Esophagus (tissue), 2 donors: Measurements from ENCODE around the gene ZRANB1. TPM values are rescaled to one million over a fixed set of nuclear protein-coding genes. Genes with fewer than 3 reads are reported as not detected.

ENCODE experiments used
- H3K27ac ChIP-seq, 2 donors: one replicate each; pipeline ENCODE4 v1.5.1; 2013; ENCODE audit warnings: low read depth in 2 of 2, mild to moderate bottlenecking in 2 of 2, inconsistent platforms in 1 of 2, low read length in 1 of 2, moderate library complexity in 1 of 2
- H3K27me3 ChIP-seq, 2 donors: one replicate each; pipeline ENCODE4 v1.6.1; 2013; ENCODE audit warnings: low read length in 2 of 2, control low read depth in 1 of 2, mild to moderate bottlenecking in 1 of 2; ENCODE audit not compliant: insufficient read depth in 2 of 2, control insufficient read depth in 1 of 2
- H3K36me3 ChIP-seq, 2 donors: one replicate each; pipeline ENCODE4 v1.6.1; 2013; ENCODE audit warnings: low read length in 1 of 2; ENCODE audit not compliant: control insufficient read depth in 2 of 2, insufficient read depth in 2 of 2
- H3K4me1 ChIP-seq, 2 donors: one replicate each; pipeline ENCODE4 v1.6.1; 2013; ENCODE audit warnings: low read length in 1 of 2; ENCODE audit not compliant: control insufficient read depth in 2 of 2, insufficient read depth in 2 of 2
- H3K4me3 ChIP-seq, 2 donors: one replicate each; pipeline ENCODE4 v1.5.1; 2013; ENCODE audit warnings: low read length in 2 of 2, mild to moderate bottlenecking in 2 of 2, low read depth in 1 of 2, moderate library complexity in 1 of 2
- H3K9me3 ChIP-seq, 2 donors: one replicate each; pipeline ENCODE4 v1.6.1; 2013; ENCODE audit warnings: mild to moderate bottlenecking in 2 of 2, low read depth in 1 of 2, low read length in 1 of 2, moderate library complexity in 1 of 2; ENCODE audit not compliant: control insufficient read depth in 2 of 2, insufficient read depth in 1 of 2
- WGBS, 2 donors: extraction: QIAGEN DNeasy Blood & Tissue Kit; methylation state at CpG; one replicate each; pipeline ENCODE4 v1.1.7; 2013; 5-methylcytosine and 5-hydroxymethylcytosine counted together
- polyA plus RNA-seq, 2 donors: library from polyadenylated mRNA; stranded (reverse); fragments of 200-250 nt; gene quantifications; one replicate each; pipeline ENCODE4 v1.2.3, GENCODE V29; 2013
- donor health status: healthy with polysubstance abuse.
- donor health status: Bipolar disorder and iron deficiency.

The ZRANB1 gene
- polyA plus RNA-seq, 2 donors: 9.3 to 10.4 TPM

- WGBS, 2 donors: 70 to 74% methylated on average over 11 of the region's 11 CpGs
- no peaks in the 10 kb centered on the region for H3K27me3 ChIP-seq
- H3K9me3 ChIP-seq: no peaks in the 10 kb centered on the region
- peaks cover 0 to 4% of the 10 kb centered on the region in 2 donors for H3K4me1 ChIP-seq
- H3K27ac ChIP-seq: no peak overlapping the region
- no peak overlapping the region for H3K4me3 ChIP-seq
- H3K36me3 ChIP-seq: no peaks in the 10 kb centered on the region
These were observed 620 bp downstream of the ZRANB1 start for GRCh38 chr10:124942317-124943169.

GRCh38 chr10:124943301-124944092 lies 1.6 kb downstream of the ZRANB1 start:
- Histone ChIP-seq H3K27ac (no peak overlapping the region), H3K4me3 (no peak overlapping the region), H3K36me3 (no peaks in the 10 kb centered on the region), H3K4me1 (peaks cover 0 to 4% of the 10 kb centered on the region in 2 donors), H3K27me3 (no peaks in the 10 kb centered on the region), H3K9me3 (no peaks in the 10 kb centered on the region)
- 81 to 85% methylated on average over 9 of the region's 9 CpGs for WGBS, 2 donors

GRCh38 chr10:124944982-124945381 lies 3.1 kb downstream of the ZRANB1 start:
- H3K9me3 ChIP-seq: no peaks in the 10 kb centered on the region
- 73 to 76% methylated on average over 2 of the region's 2 CpGs for WGBS, 2 donors
- no peaks in the 10 kb centered on the region for H3K27me3 ChIP-seq
- H3K4me3 ChIP-seq: no peak overlapping the region
- no peaks in the 10 kb centered on the region for H3K36me3 ChIP-seq
- H3K4me1 ChIP-seq: peaks cover 0 to 4% of the 10 kb centered on the region in 2 donors
- no peak overlapping the region for H3K27ac ChIP-seq

GRCh38 chr10:124946945-124947344 lies 5.0 kb downstream of the ZRANB1 start:
- H3K4me3 ChIP-seq: no peak overlapping the region
- no peaks in the 10 kb centered on the region for H3K36me3 ChIP-seq
- no peaks in the 10 kb centered on the region for H3K27me3 ChIP-seq
- 70 to 73% methylated on average over 2 of the region's 2 CpGs for WGBS, 2 donors
- peaks cover 0 to 4% of the 10 kb centered on the region in 2 donors for H3K4me1 ChIP-seq
- H3K9me3 ChIP-seq: no peaks in the 10 kb centered on the region
- no peak overlapping the region for H3K27ac ChIP-seq

GRCh38 chr10:124949543-124949942 lies 7.6 kb downstream of the ZRANB1 start:
- WGBS, 2 donors: 97 to 98% methylated on average over 5 of the region's 5 CpGs
- Histone ChIP-seq H3K27me3 (no peaks in the 10 kb centered on the region), H3K4me3 (no peak overlapping the region), H3K36me3 (no peaks in the 10 kb centered on the region), H3K9me3 (no peaks in the 10 kb centered on the region), H3K27ac (no peak overlapping the region), H3K4me1 (peaks cover 0 to 2% of the 10 kb centered on the region in 2 donors)

- WGBS, 2 donors: 95 to 96% methylated on average over 6 of the region's 6 CpGs
- Histone ChIP-seq H3K4me3 (no peak overlapping the region), H3K27ac (no peak overlapping the region), H3K4me1 (no peaks in the 10 kb centered on the region), H3K27me3 (no peaks in the 10 kb centered on the region), H3K9me3 (no peaks in the 10 kb centered on the region), H3K36me3 (no peaks in the 10 kb centered on the region)
These were observed 10.2 kb downstream of the ZRANB1 start for GRCh38 chr10:124952123-124952522.

- no peak overlapping the region for H3K4me3 ChIP-seq
- H3K9me3 ChIP-seq: no peaks in the 10 kb centered on the region
- H3K4me1 ChIP-seq: no peaks in the 10 kb centered on the region
- H3K27me3 ChIP-seq: no peaks in the 10 kb centered on the region
- no peak overlapping the region for H3K27ac ChIP-seq
- 68 to 89% methylated on average over 3 of the region's 3 CpGs for WGBS, 2 donors
- no peaks in the 10 kb centered on the region for H3K36me3 ChIP-seq
These were observed 11.5 kb downstream of the ZRANB1 start for GRCh38 chr10:124953421-124953820.

- no peak overlapping the region for H3K4me3 ChIP-seq
- H3K9me3 ChIP-seq: no peaks in the 10 kb centered on the region
- H3K36me3 ChIP-seq: no peaks in the 10 kb centered on the region
- 59 to 65% methylated on average over 7 of the region's 7 CpGs for WGBS, 2 donors
- H3K27me3 ChIP-seq: no peaks in the 10 kb centered on the region
- H3K27ac ChIP-seq: no peak overlapping the region
- no peaks in the 10 kb centered on the region for H3K4me1 ChIP-seq
These were observed 13.3 kb downstream of the ZRANB1 start for GRCh38 chr10:124955243-124955642.

- H3K4me1 ChIP-seq: no peaks in the 10 kb centered on the region
- no peaks in the 10 kb centered on the region for H3K9me3 ChIP-seq
- H3K27me3 ChIP-seq: no peaks in the 10 kb centered on the region
- 64 to 73% methylated on average over 10 of the region's 10 CpGs for WGBS, 2 donors
- H3K27ac ChIP-seq: no peak overlapping the region
- H3K36me3 ChIP-seq: no peaks in the 10 kb centered on the region
- no peak overlapping the region for H3K4me3 ChIP-seq
These were observed 13.9 kb downstream of the ZRANB1 start for GRCh38 chr10:124955868-124956267.
